Dermis microvascular lymphatic vessel endothelial cell (primary cell): ENCODE data around the gene PPL. TPM values are rescaled to one million over a fixed set of nuclear protein-coding genes. Genes with fewer than 3 reads are reported as not detected.
"Not testable (repeated sequence)": the region's sequence is repeated elsewhere in the genome, so short reads cannot be mapped to it uniquely, and the experiment has no call there.

Source experiments
- DNase-seq, 2 donors: peaks; one replicate each; pipeline versions ENCODE4 v3.0.0 to v3.0.0-alpha.2; 2010; ENCODE audit warnings: low read depth in 2 of 2
- total RNA-seq: library from RNA; depleted of rRNA; stranded (reverse); fragments of >200 nt; gene quantifications from 2 replicates; pipeline ENCODE4 v1.2.1, GENCODE V29; 2014

The PPL gene
- total RNA-seq, 1 donor from 2014 or later: 4.7 TPM

DNA sequence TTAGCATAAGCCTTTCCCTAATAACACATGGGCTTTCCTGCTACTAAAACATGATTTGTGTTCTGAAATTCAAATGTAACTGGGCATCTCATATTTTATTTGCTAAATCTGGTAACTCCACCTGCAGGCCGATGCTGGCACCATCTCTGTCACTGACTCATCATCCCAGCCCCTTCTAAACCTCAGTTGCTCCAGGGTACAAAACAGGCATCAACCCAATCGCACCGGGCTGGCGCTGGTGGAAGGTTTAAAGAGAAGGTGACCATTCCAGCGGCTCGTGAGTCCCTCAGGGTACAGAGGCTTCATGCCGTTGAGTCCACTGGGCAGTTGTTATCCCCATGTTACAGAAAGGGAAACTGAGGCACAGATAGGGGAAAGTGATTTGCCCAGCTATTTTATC lies 27.1 kb downstream of the PPL start:
- DNase-seq: no peak

DNA sequence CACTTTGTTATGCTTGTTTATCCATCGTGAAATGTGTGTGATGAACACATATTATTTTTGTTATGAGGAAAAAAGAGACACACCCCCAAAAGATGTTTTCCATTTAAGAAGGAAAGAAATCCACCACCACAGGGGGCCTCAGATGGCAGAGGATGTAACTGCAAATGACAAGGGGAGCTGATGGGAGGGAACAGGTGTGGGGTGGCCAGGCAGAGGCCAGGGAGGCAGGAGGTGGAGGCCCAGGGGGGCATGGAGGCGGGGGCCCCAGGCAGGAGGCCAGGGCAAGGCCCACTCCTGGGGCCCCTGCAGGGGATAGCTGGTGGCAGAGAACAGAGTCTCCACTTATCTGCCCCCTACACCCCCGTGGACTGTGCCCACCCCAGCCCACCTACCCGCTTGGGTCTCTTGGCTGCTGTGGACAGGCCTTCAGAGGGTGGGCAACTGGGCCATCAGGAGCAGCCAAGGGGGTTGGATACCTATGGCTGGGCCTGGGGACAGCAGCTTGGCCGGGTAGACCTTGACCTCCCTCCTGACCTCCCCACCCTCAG lies 28.0 kb downstream of the PPL start:
- no peak for DNase-seq

DNA sequence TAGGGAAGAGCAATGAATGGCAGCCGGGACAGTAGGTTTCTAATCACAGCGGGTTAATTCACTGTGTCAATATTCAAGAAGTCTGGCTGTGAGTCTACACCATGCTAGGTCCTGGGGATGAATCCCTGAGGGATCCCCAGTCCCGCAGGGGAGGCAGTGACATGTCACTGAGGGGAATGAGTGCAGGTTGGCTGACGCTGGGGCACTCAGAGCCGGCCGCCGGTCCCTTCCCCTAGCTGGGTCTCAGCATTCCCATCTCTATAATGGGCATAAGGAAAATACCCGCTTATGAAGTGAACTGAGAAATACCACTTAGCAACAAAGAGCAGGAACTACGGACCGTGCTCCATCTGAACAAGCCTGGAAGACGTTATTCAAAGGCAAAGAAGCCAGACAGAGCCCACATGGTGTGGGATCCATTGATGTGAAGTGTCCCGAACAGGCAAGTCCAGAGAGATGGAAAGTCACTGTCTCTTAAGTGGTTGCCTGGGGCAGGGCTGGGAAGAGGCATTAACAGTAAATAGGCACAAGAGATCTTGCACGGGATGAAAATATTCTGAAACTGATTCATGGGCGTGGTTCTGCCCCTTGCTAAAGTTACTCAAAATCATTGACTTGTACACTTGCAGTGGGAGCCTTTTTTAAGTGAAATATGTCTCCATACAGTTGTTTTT lies 31.9 kb downstream of the PPL start:
- DNase-seq: no peak

DNA sequence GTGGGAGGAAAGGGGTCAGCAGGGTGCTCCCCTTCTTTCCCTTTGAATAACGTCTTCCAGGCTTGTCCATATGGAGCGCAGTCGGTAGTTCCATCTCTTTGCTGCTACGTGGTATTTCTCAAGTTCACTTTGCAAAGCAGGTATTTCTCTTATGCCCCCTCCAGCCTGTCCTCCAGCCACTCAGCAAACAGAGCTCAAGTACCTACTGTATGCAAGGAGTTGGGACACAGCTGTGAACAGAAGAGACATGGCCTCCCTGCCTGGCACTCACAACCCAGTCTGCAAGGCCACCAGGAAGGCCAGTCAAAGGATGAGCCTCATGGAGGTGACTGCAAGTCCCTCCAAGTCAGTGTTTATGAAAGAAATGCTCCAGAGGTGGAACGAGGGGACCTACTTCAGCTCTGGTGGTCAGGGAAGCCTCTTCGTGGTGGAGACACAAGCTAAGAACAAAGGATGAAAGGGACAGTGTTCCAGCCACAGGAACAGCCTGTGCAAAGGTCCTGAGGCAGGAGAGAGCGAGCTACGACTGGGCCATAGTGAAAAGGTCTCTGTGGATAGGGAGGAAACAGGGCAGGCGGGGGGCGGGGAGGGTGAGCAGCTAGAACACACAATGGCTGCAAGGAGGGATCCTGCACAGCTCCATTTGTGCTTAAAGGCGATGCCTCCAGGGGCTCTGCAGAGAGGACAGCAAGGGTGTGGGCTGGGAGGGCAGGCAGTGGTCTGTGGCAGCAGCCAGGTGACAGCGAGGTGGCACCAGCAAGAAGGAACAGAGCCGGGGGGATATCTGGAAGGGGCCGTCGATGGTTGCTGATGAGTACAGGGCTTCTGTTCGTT lies 32.6 kb downstream of the PPL start:
- no peak for DNase-seq

DNA sequence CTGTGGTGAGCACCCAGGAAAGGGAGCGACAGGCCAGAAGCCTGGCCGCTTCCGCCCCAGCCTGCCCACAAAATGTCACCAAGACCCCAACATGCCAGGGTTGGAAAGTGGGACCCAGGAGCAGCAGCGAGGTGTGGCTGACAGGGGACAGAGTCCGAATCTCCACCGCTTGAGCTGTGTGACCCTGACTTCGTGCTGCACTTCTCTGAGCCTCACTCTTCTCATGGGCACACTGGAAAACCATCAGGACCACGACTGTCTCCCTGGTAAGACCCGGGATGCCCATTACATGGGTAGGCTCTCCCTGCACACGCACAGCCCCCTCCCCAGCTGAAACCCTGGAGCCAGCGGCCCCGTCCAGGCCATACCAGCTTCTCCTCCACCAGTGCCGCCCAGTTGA lies 34.9 kb downstream of the PPL start:
- DNase-seq: no peak

DNA sequence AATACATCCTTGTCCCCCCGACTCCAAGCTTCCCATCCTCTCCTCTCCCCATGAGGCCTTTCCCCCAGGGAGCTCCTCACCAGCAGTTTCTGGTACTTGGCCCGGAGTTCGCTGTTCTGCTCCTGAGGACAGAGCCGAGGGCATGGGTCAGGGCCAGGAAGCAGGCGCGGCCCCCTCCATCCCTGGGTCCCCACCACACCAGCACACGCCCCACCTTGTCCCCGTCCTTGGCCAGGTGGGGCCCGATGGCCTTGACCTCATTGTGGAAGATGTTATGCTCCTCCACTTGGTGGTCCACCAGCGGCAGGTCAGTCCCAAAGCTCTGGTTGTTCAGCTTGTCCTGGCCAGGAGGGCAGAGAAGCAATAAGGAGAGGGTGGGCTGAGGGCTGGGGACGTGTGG lies 36.2 kb downstream of the PPL start:
- DNase-seq: no peak

DNA sequence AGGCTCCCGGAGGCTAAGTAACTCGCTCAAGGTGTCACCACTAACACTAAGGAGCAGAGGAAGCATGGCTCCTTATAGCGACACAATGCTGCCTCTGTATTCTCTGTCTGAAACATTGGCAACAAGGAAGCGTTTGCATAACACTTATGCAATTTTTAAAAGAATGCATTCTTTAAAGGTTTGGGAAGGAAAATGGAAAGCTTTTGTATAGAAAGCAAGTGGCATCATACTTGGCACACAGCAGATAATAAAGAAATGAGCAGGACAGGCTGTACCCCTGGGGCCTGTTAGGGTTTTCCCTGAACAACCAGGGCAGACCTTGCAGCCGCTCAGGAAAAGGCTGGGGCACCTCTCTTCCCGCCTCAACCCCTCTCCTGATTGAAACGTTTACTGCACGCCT lies 36.9 kb downstream of the PPL start:
- no peak for DNase-seq

DNA sequence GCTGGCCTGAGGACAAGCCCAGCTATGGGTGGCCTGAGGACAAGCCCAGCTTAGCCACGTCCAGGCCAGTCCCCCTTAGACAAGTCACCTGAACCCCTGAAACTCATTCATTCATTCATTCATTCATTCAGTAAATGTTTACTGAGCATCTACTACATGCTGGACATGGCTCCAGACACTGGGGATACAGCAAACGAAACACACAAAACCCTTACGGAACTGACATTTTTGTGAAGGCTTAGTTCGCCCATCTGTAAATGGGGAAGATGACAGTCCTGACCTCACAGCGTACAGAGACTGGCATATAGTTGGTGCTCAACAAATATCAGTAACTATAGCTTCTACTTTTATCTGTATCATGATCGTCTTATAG lies 37.5 kb downstream of the PPL start:
- DNase-seq: no peak

DNA sequence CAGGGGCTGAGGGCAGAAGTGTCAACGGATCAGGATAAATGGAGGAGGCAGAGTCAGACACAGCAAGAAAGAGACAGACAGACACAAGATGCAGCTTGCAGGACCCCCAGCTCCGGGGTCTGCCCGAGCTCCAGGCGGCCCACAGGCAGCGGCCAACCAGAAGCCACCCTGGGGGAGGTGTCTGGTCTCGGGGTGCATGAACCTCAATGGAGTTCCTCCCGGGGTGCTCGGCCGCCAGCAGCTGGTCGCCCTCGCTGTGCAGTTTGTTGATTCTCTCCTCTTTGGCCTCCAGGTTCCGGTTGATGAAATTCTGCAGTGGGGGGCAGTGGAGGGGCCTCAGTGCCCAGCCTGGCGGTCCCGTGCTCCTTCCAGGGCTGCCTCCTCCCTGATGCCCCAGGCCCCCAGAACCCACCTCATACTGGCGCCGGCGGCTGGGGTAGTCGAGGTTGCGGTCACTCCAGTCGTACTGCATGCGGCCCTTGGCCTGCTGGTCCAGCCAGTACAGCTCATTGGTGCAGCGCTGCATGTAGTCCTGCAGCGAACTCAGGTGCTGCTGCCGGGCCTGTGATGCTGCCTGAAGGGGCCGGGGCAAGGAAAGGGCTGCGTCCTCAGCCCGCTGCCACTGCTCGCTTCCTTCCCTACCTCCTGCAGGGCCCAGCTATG lies 38.0 kb downstream of the PPL start:
- DNase-seq: no peak

DNA sequence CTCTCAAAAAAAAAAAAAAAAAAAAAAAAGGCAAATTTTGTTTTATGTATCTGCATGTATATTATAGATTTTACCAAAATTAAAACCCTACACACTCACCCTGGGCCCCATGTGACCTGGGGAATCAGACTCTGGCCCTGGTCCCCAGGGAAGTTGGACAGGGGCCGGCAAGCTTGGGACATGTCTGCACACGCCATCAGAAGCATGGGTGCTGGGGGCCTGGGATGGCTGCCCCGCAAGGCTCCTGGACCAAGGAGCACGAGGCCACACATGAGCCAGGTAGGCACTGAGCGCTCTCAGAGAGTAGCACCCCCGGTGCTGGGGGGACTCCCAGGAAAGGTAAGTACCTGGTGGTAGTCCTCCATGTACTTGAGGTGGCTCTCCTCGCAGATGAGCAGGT lies 39.6 kb downstream of the PPL start:
- no peak for DNase-seq

DNA sequence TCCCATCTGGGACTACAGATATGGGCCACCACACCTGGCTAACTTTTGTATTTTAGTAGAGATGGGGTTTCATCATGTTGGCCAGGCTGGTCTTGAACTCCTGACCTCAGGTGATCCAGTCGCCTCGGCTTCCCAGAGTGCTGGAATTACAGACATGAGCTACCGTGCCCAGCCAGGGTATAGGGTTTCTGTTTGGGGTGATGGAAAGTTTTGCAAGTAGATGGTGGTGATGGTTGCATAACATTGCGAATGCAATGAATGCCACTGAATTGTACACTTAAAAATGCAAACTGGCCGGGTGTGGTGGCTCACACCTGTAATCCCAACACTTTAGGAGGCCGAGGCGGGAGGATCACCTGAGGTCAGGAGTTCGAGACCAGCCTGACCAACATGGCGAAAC lies 40.2 kb downstream of the PPL start:
- DNase-seq: not testable (repeated sequence)

DNA sequence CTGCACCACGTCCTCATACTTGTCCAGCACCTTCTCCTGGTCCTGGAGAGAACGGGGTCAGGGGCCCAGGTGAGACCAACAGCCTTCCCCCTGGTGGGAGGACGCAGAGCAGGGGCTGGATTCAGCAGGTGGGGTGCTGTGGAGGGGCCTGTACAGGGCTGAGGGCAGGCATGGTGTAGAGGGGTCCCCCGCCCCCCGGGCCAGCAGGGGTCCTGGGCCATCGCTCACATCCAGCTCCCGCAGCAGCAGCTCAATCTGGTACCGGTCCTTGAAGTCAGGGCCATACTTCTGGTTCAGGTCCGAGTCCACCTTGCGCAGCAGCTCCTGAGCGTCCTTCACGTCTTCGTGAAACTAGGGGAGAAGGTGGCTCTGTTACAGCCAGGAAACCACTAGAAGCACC lies 41.6 kb downstream of the PPL start:
- DNase-seq: no peak

DNA sequence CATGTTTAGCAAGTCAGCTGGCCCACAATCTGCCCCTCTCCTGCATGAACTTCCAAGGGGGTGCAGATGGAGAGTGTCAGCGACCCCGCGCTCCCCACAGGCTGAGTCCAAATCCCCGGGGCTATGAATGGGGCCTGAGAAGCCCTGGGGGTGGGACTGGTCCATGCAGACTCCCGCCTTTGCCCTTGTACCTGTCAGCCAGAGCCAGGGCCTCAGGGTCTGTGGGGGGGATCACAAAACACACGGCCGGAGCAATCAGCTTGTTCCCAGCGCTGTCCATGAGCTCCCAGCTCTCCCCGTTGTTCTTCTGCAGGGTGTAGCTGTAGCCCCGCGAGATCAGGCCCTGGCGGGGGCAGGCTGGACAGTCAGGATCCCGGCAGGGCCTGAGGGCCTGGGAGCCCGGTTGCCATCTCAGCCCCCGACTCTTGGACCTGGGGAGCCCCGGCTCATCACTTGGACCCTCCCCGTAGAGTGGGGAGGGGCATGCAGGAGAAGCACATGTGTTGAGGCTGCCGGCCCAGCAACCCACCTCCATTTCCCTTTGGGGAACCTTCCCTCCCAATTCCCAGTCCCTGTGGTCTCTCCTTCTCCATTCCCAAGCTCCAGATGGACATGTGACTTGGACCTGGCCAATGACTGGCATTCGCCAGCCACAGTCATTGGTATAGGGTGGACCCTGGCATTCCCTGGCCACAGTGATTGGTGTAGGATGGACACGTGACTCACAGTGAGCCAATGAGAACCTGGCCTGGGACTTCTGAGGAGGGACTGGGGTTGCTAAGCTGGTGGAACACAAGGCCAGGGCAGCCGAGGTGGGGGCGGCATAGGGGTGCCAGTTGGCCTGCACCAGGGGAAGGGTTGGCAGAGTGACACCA lies 42.4 kb downstream of the PPL start:
- no peak for DNase-seq

DNA sequence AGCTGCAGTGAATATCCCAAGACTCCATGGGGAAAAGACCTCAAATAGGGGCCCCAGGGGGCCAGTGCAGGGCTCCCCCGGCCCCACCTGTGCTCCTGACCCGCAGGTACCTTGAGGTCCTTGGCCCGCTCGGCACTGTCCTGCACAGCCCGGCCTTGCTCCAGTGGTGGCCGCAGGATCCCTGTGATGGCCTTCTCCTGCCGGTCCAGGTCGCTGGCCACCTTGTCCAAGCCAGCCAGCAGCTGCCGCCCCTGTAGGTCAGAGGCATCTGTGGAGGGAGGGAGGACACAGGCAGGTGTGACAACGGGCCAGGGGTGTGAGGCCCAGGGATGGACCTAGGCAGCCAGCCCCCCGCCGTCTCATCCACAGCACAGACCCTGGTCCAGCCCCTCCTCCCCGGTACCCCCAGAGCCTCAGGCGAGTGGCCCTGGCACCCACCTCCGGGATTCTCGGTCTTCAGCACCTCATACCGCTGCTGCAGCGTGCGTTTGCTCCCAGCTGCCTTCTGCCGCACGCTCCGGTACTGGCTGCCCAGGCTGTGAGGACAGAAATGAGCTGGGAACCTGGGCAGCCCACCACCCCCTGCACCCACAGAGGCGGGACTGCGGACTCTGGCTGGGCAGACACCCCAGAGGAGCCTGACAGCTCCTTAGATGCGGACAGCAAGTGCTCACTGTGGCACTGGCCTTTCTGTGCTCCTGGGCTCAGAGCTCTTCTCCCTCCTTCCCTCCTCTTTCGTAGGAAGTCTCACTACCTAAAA lies 43.7 kb downstream of the PPL start:
- DNase-seq: no peak

DNA sequence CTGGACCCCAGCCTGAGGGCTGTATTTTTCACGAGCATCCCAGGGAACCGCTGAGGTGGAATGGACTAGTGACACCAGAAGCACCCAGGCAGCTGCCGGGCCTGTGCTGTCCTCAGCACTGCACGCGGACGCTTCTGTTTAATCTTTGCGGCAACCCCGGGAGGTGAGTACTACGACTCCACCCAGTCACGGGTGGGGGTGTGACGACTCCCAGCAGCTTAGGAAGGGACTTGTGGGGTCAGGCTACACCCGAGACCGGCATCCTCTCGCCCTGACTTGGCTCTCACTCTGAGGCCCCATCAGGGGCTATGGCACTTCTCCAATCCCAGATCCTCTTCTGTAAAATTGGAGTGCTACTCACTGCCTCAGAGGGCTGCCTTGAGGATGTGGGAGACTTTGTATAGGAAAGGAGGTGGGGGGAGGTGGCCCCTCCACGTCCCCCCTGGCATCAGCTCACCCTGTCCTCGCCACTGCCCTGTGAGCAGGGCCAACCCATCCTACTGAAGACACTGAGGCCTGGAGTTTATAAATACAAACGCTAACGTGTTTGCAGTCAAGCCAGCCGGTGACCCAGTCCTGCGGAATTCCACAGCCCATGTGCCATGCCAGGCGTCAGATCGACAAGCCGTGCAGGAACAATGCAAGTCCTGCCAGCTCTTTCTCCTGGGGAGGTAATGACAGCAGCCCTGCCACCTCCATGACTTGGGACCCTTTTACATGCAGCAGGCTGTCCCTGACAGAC lies 44.4 kb downstream of the PPL start:
- no peak for DNase-seq

DNA sequence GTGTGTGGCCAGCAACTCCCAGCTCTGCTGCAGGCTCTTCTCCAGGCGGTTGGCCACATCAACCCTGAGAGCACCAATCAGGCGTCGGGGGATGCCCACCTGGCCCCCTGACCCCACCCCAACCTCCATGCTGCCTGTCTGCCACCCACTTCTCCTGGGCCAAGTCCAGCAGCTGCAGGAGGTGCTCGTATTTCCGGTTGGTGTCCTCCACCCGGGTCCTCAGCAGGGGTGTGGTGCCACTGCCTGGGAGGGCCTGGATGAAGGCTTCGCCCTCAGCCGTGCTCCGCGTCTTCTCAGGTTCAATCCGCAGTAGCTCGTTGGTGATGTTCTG lies 45.1 kb downstream of the PPL start:
- DNase-seq: no peak

DNA sequence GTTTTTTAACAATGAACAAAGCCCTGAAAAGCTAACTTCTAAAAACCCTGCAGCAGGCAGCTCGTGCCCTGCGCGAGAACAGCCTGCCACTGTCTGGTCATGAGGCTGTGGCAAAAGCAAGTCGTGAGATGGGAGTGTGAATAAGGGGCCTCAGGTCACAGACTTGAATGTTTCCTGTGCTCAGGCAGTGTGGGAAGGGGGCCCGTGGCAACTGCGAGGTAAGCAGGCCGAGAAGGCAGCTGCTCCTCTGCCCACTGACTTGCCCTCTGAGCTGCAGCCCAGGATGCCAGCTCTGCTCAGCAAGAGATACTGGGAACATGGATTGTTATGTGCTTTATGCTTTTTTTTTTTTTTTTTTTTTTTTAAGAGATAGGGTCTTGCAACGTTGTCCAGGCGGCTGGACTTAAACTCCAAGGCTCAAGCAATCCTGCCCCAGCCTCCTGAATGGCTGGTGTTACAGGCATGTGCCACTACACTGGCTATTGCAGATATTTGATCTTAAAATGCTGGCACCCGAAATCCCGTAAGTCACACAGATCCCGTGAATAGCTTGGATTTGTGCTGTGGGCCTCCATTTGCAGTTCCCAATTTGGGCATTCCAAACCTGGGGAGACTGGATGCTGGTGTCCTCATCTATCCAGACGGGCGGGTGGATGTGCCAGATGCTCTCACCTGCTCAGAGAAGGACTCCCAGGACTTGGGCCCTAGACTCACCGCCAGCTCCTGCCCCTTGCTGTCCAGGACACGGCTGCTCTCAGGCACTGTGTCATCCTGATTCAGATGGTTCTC lies 45.7 kb downstream of the PPL start:
- no peak for DNase-seq

DNA sequence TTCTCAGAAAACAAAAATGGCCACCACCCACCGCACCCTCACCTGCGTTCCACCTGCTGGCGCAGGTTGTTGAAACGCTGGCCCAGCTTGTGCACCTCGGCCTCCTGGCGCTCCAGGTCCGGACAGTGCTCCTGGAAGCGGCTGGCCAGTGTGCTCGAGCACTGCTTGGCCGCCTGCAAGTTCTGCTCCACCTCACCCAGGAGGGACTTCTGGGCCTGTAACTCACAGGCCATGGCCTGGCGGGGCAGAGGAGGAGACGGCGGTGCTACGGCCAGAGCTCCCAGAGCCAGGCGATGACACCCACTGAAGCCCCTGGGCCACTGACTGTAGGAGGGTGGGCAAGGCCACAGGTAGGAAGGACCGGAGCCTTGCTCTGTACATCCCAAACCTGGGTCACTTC lies 46.3 kb downstream of the PPL start:
- no peak for DNase-seq

DNA sequence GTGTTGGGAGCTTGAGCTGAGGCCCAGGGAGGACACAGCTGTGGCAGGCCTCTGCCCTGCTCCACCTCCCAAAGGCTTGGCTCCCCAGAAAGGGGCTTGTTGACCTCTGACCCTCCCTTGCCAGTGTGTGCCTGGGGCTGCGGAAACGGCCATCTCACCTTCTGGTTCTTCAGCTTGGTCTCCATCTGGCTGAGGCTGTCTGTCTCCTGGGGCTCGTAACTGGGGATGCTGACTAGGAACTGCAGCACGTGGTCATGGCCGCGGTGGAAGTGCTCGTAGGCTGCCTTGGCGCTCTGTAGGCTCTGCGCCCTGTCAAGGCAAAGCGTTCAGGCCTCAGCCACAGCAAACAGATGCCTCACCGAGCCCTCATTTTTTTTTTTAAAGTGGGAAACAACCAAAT lies 46.9 kb downstream of the PPL start:
- DNase-seq: no peak
